SU-DHL-6 (cell line): Measurements from ENCODE around the gene CERS1.

Experiments used
- EZH2phosphoT487 ChIP-seq: fragments of 200-600 bp; sonication (generic), shearing (Covaris generic); conservative IDR thresholded peaks from 2 replicates; pipeline ENCODE4 v1.6.1; 2018; ENCODE audit warnings: mild to moderate bottlenecking, antibody characterized with exemption, low read length, moderate library complexity, mixed read lengths
- TF ChIP-seq, protein P1 (sequence below): fragments of 200-600 bp; sonication (generic); IDR thresholded peaks from one replicate; pipeline ENCODE4 v1.5.1; 2017; ENCODE audit warnings: antibody characterized with exemption, mild to moderate bottlenecking, low read length, moderate library complexity; ENCODE audit not compliant: insufficient read depth, poor library complexity, severe bottlenecking

DNA sequence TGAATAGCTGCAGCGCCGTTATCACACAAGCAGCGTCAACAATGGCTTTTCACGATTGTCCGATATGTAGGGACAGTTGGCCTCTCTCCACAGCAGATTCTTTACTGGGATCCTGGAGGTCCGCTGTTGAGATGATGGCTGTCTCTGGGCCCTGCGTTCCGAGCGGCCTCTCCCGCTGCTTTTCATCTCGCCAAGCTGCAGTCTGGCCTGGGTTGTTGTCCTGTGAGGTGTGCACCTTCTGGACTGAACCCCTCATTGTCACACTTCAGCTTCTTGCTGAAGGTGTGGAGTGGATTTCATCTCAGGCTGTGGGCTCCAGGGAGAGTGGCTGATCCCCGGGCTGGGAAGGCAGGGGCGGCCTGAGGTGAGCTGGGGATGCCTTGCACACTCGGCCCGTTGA is 54.6 kb downstream of the CERS1 start:
- TF ChIP-seq, protein P1, sequence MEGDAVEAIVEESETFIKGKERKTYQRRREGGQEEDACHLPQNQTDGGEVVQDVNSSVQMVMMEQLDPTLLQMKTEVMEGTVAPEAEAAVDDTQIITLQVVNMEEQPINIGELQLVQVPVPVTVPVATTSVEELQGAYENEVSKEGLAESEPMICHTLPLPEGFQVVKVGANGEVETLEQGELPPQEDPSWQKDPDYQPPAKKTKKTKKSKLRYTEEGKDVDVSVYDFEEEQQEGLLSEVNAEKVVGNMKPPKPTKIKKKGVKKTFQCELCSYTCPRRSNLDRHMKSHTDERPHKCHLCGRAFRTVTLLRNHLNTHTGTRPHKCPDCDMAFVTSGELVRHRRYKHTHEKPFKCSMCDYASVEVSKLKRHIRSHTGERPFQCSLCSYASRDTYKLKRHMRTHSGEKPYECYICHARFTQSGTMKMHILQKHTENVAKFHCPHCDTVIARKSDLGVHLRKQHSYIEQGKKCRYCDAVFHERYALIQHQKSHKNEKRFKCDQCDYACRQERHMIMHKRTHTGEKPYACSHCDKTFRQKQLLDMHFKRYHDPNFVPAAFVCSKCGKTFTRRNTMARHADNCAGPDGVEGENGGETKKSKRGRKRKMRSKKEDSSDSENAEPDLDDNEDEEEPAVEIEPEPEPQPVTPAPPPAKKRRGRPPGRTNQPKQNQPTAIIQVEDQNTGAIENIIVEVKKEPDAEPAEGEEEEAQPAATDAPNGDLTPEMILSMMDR = no peak
- no peak for TF ChIP-seq EZH2phosphoT487
